HG02642 (cell line): ENCODE measurements around the gene BOLL.
"Not testable (repeated sequence)": the region's sequence is repeated elsewhere in the genome, so short reads cannot be mapped to it uniquely, and the experiment has no call there.

Source experiments
- ATAC-seq: cut with Tn5 transposase; IDR thresholded peaks from one replicate; pipeline ENCODE4 v1.9.1; 2021; ENCODE audit warnings: mild to moderate bottlenecking; ENCODE audit not compliant: unreplicated experiment, poor library complexity

The BOLL gene, protein sequence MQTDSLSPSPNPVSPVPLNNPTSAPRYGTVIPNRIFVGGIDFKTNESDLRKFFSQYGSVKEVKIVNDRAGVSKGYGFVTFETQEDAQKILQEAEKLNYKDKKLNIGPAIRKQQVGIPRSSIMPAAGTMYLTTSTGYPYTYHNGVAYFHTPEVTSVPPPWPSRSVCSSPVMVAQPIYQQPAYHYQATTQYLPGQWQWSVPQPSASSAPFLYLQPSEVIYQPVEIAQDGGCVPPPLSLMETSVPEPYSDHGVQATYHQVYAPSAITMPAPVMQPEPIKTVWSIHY

DNA sequence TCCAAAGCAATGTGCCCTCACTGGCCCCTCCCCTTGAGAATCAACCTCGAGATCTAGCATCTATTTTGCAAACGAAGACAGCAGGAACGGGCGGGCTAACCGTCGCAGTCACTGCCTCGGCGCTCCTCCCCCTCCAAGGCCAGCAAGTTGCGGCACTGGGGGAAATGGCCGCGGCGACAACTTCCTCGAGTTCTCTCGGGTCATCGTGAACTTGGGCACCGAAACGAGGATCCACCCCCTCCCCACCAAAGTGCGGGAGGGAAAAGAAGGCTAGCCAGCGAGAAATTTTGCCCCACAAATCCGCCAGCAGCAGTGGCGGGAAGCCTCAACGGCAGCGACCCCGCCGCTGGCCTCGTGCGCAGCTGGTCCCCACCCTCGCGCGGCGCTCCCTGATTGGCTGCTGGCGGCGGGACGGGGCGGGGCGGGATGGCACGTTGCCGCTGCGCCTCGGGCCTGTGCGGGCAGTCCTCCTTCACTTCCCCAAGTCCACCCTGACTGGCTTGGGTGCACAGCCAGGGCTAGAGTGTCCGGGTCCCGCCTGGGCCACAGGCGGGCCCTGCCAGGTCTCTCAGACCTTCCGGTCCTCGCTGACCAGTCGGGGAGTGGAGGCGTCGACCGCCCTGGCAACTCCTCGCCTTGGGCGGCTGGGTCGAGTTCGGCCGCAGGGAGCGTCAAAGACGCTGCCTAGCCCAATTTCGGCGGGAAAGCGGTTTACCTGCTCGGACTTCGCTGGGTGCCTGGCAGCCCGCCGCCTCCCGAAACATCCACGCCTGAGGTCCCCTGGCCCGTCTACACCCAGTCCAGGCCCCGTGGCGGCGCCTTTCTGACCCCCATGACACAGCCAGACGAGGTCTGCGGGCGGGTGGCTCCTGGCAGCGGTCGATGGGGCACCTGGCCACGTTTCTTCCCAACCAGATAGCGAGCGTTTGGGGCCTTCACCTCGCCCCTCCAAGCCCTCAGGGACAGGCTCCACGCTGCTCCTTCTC is at the start of gene BOLL:
Gene BOLL (minus strand): TSS at position 364 of the 986 bp plus-strand sequence. CDS start 3,469 bp downstream, outside the sequence.
- no peak for ATAC-seq

DNA sequence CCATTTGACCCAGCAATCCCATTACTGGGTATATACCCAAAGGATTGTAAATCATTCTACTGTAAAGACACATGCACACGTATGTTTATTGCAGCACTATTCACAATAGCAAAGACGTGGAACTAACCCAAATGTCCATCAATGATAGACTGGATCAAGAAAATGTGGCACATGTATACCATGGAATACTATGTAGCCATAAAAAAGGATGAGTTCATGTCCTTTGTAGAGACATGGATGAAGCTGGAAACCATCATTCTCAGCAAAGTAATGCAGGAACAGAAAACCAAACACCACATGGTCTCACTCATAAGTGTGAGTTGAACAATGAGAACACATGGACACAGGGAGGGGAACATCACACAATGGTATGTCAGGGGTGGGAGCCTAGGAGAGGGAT is 49.7 kb upstream of the BOLL start:
- not testable (repeated sequence) for ATAC-seq

DNA sequence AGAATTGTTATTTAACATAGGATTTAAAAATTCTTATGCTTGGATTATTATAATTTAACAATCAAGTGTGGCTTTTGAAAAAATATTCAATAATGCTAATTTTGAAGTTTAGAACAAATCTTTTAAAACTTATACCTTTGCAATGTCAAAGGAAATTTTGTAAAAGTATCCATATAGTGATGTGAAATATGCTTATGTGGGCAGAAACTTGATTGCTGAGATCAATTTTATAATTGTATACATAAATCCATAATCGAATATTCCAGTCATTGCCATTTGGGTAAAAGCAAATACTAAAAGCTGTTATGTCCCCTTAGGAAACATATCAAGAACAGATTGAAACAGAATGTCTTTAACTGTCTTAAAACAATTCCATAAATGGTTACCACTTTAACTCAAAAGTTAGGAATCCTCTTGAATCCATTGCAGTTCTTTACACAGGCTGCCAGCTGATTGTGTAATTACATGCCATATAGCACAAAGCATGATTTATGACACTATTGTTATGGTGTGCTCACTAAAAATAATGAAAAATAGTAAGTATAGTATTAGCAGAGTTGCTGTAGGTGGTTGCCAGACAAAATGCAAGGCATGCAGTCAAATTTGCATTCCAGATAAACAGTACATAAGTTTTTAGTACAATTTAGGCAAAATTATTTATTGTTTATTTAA is 43.5 kb upstream of the BOLL start:
- ATAC-seq = no peak

DNA sequence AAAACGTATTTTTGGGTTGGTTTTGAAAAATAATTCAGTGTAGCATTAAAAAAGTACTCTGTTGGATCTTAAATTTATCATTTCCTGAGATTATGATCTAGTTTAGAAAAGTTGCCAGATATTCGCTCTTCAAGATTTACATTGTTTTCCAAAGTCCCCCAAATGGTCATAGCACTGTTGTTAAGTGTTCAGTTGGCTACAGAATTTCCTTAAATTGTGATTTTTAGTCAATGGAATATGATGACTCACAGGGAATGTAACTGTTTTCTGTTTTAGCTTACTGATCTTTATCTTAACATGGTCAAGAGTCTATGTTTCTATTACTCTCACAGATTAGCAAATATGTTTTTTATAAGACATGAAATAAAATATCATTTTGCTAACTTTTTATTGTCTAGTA is 42.5 kb upstream of the BOLL start:
- ATAC-seq = no peak

DNA sequence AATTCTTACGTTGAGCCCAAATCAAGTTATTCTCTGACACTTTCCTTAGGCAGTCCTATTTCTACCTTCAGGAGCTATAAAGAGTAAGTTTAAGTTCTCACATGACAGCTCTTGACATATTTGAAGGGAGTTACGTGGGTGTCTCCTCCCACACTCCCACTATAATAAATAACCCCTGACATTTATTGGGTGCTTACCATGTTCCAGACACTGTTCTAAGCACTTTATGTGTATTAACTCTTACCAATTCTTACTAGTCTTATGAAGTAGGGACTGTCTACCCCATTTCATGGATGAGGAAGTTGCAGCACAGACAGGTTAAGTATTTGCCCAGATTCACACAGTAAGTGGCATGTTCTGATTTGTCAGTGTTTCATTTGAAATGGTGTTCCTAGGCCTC is 37.2 kb upstream of the BOLL start:
- no peak for ATAC-seq

DNA sequence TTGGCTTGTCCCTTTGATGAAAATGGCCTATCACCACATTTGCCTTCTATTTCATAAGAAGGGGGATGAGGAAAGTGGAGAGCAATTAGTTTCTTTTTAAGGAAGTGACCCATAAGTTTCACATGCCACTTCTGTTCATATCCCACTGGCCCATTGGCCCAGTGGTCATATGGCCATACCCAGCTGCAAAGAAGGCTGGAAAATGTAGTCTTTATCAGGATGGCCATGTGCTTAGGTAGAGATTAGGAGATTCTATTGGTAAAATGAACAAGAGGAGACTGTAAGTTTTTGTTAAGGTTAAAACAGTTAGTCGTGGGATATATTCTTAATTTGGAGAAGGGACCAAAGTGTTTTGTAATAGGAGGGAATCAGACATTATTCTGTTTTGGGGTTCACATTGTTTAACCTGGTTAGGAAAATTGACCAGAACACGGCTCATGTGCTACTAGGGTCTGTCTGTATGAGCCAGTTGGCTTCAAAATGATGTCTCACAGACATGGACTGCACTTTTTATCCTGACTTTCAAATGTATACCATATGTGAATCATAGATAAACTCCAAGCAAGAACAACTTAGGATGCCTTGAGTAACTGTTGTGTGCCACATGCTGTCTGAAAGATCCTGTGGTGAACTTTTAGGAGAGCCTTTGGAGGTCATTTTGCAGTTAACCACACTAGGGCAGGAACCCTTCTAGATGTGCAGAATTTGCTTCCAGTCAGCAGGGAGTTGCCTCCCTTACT is 36.6 kb upstream of the BOLL start:
- no peak for ATAC-seq

DNA sequence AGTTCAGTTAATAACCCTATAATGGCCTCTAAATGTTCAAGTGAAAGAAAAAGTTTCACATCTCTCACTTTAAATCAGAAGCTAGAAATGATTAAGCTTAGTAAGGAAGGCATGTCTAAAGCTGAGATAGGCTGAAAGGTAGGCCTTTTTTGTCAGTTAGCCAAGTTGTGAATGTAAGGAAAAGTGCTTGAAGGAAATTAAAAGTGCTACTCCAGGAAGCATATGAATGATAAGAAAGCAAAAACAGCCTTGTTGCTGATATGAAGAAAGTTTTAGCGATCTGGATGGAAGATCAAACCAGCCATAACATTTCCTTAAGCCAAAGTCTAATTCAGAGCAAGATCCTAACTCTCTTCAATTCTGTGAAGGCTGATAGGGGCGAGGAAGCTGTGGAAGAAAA is 29.4 kb upstream of the BOLL start:
- no peak for ATAC-seq

DNA sequence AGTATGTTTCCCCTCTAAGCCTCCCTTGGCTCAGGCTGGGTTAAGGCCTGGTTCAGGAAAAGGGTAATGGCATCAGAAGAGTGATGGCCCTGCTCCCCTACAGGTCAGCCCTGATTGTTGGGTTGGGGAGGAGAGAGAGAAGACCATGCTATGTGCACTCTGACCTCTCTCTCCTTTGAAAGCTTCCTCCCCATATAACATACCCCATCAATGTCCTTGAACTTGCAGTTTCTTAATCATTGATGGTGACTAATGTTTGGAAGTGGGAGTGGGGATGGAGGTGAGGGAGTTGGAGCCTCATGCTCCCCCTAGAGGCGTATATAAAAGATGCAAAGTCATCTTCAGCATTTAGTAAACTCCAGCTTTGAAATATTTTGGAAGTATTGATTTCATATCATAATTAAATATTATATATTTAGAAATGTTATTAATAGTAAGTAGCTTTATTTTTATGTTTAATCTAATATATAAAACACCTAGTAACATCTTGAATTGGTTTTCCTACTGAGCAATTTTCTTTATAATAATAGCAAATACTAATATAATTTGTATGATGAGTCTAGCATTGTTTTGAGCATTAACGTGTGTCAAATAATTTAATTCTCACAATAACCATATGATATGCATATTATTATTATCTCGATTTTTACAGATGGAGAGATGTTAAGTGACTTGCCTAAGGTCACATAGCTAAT is 28.1 kb upstream of the BOLL start:
- no peak for ATAC-seq

DNA sequence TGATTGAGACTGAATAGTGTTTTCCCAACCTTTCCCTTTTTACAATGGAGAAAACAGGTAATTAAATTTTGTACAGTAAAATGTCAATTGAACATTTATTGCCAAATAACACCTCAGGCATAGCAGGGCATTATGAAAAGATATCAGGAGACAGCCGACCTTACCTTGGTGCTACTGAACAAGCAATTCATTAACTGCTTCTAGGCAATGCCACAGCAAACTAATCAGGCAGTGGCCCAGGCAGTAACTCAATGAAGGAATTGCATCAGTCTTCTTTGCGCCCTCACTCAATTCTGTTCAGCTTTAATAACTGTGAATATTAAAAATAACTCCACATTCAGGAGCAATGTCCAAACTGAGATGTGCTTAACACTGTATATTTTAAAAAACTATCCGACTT is 25.4 kb upstream of the BOLL start:
- ATAC-seq = no peak

DNA sequence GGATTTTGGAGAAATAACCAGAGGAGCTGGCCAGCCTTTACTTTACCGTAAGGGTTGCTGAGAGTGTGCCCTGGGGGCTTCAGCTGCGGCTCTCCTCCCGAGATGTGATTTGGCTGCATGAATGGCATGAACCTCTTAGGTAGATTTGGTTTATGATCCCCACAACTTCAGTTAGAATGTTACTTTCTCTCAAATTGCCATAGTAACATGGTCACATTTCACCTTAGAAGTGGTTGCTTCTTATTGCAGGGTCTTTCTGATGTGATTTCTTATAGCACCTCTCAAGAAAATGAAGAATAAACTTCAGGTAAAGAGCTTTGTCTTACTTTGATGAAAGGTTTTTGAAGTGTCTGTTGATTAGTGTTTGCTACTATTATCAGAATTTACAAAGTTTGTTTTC is 24.9 kb upstream of the BOLL start:
- no peak for ATAC-seq

DNA sequence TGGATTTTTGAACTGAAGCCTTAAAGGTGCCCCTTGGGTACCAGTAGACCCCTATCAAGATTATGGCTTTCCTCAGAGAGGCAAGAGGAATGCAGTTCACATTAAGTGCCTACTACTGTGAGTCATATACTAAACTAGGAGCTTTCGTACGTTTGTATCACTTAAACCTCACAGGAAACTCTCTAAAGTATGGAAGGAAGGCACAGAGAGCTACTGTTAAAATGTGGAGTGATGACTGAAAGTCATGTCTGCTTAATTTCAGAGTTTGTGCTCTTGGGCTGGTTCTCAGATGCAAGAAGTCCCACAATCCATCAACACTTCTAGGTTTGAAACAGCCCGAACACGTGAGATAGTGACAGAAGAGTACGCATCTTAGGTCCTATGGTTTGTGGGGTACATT is 23.9 kb upstream of the BOLL start:
- ATAC-seq = no peak

DNA sequence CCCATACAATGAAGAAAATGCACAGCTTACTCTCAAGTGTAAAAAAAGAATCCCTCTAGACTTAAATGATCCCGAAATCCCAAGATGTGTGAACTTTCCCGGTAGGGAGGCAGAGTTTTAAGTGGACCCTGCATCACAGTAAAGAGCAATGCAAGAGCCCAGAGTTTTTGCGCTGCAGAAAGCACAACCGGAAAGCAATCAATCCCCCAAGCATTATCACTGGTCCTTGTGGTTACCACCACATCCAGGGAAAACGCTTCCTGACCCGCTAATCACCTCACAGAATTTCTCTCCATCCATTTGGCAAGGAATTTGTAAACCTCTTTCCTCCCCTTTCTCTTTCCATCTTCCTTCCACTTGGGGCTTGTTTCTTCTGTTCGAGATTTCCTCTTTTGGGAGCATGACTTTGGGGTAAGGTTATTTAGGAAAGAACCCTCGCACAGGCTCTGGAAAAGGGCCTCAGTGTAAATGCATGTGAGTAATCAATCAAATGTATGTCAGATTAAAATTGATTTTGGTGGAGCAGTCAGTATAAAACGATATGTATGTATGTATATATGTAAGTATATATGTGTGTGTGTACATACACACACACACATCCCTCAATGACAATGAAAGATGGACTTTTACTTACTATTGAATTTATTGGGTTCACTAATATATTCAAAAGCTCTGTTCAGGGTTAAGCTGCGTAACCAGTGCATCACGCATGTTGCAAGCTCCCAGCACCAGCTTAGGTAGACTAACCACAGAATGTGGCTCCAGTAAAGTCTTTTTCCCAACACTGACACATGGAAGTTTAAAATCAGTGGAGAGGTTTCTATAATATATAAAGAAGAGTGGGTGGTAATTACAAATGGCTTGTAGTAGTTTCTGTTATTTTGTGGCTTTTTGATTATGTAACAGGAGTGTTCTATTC is 20.9 kb upstream of the BOLL start:
- no peak for ATAC-seq

DNA sequence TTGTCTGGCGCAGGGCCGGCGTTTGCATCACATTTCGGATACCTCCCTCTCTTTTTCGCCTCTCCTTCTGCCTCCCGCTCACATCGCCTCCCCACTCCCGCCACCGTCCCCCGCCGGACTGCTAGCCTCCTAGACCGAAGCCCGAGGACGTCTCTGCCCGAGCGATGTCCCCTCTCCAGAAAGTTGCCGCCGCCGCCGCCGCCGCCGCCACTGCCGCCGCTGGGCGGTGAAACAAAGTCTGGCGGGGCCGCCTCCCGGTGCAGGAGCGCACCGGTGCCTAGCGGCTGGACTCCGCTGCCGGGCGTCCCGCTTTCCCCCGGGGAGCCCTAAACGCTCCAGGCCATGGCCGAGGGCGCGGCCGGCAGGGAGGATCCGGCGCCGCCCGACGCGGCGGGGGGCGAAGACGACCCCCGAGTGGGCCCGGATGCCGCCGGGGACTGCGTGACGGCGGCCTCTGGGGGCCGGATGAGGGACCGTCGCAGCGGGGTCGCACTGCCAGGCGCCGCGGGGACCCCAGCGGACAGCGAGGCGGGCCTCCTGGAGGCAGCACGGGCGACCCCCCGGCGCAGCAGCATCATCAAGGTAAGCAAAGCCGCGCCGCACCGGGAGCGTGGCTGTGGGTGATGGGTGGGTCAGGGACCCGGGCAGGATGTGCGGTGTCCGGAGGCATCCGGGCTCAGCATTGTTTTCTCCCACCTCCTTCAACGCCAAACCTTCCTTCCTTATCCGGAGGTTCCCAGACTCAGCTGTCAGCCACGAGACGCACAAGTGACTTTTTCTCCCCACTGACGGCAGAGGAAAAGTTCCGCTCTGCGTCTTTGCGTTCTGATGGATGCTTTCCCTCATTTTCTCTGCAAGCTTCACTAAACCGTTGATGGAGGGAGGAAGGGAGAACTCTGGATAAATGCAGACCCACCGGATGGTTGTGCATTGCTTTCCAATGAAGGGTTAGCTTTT is 19.9 kb upstream of the BOLL start:
- peak; percentile 40 for ATAC-seq

DNA sequence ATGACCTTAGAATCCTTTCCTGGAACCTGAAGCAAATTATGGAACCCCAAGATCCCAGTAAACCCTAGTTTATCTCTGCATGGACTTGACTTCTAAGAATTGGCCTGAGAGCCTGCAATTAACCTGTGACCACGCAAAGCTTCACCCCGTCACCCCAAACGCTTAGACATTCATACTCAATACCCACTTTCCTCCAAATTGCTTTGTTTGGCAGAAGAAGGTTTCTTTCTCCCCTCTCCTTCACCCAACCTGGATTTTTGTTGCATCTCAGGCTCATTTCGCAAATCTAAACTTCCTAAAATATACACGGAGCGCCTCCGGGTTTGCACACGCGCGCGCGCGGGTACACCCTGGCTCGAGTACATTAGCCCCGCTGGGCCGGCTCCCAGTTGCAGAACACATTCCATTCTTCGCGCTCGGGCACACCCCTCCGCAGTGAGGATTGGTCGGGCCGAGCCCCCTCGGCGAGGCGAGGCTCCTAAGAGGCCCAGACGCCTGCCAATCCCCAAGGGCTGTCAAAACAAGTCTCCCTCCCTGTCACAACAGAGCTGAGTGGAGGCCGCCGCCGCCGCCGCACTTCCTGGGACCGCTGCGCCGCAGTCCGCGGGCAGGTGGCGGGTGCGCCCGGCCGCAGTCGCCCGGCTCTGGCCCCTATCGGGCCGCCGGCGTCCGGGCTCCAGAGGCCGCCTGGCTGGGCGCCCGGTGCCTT is 19.1 kb upstream of the BOLL start, which contains the start of gene PLCL1:
Gene PLCL1 (plus strand): TSS at position 545 of the 709 bp plus-strand sequence.
- ATAC-seq = peak; percentile 100

DNA sequence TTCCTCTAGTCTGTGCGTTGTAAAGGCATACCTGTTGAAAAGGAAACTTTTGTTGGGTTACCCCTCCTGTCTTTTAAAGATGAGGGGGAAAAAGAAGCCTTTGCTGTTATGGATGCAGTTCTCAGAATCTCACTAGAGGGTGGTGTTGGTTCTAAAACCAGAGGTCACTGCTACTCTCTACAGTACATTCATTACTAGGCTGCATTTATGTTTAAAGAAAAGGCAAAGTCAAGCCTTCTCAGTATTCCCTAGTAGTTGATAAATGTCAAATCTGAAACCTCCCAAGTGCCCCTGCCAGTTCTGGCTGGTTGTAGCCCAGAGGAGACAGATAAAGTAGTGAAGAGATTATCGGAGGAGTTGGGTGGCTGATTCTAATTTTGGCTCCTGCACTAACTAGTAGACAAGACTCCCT is 17.9 kb upstream of the BOLL start:
- ATAC-seq = peak; percentile 20

DNA sequence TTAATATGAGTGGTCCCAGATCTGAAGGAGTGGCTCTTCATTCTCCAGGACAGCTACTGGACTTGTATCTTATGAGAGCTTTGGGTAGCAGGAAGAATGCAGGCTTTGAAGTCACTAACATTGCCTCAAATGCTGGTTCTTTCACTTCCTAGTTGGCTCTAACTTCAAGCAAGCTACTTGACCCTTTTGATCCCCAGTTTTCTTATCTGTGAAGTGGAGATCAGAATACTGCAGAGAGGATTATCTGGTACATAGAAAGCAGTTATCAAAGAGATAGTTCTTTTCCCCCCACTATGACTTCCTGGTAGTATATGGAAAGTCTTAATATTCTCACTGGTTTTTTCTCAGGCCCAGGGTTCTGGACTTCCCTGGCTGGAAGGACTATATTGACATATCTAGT is 15.9 kb upstream of the BOLL start:
- no peak for ATAC-seq

DNA sequence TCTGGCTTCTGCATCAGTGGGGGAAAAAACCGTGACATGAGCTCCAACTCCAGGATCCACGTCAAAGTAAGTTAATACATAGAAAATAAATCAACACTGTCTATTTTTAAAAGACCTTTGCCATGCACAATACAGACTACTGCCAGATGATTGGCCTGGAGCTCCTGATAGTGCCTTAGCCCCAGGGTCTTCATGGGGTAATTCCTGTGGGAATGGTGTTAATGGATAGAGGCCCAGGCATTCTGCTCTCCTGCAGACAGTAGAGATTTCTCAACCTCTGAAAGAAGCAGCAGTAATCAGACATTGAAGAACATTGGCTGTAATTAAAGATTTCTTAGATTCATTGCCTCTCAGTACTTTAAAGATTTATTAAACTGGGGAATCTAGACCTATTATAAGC is 15.0 kb upstream of the BOLL start:
- no peak for ATAC-seq
